ENCODE results near the gene PLAC1.

PLAC1 gene

DNA sequence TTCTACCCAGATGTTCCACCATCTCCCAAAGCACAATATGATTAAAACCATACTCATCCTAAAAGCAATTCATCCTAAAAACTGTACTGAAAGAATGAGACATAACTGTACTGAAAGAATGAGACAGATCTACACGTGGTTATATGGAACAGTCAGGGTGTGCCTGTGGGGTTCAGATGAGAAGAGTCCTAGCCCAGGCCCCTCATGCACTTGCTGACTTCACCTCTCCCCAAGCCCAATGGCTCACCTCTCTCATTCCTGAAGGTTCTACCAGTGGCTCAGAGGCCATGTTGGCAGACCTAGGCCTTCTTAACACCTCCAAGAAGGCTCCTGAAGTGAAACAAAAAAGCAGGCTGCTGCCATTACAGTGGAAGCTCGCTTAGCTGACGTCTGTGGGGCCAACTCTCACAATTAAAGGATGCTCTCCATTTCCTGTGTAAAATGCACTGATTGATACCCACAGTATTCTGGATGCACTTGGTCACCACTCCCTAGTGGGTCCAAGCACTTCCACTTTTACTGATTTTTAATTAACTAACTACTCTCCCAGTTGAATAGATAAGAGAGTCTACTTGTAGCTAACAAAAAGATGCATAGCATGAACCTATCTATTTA lies 3.8 kb downstream of the PLAC1 start:
- H3K9ac ChIP-seq (ENCODE audit: low read depth, low read length), result no peak overlapping the region
- peaks cover 7% of the 10 kb centered on the region; the same call in 1 of the 2 replicates for H3K4me1 ChIP-seq (ENCODE audit: insufficient read depth, low read length)
- H3K36me3 ChIP-seq (ENCODE audit: insufficient read depth, low read length), result no peaks in the 10 kb centered on the region
- H3K9me3 ChIP-seq (ENCODE audit: control insufficient read depth, insufficient read depth, low read length), result no peaks in the 10 kb centered on the region

- Histone ChIP-seq H3K4me1 (ENCODE audit: insufficient read depth, low read length) (peaks cover 7% of the 10 kb centered on the region; the same call in 1 of the 2 replicates), H3K9me3 (ENCODE audit: control insufficient read depth, insufficient read depth, low read length) (no peaks in the 10 kb centered on the region), H3K9ac (ENCODE audit: low read depth, low read length) (no peak overlapping the region), H3K36me3 (ENCODE audit: insufficient read depth, low read length) (no peaks in the 10 kb centered on the region)
These were observed 4.4 kb downstream of the PLAC1 start for GRCh38 chrX:134653835-134654234.

GRCh38 chrX:134650701-134651100 lies 7.6 kb downstream of the PLAC1 start:
- no peaks in the 10 kb centered on the region for H3K4me1 ChIP-seq (ENCODE audit: insufficient read depth, low read length)
- no peaks in the 10 kb centered on the region for H3K36me3 ChIP-seq (ENCODE audit: insufficient read depth, low read length)
- H3K9ac ChIP-seq (ENCODE audit: low read depth, low read length), result no peak overlapping the region
- H3K9me3 ChIP-seq (ENCODE audit: control insufficient read depth, insufficient read depth, low read length), result no peaks in the 10 kb centered on the region

GRCh38 chrX:134649770-134650169 lies 8.5 kb downstream of the PLAC1 start:
- Histone ChIP-seq H3K9ac (ENCODE audit: low read depth, low read length) (no peak overlapping the region), H3K36me3 (ENCODE audit: insufficient read depth, low read length) (no peaks in the 10 kb centered on the region), H3K9me3 (ENCODE audit: control insufficient read depth, insufficient read depth, low read length) (no peaks in the 10 kb centered on the region), H3K4me1 (ENCODE audit: insufficient read depth, low read length) (no peaks in the 10 kb centered on the region)

- Histone ChIP-seq H3K4me1 (ENCODE audit: insufficient read depth, low read length) (0 out of 2 replicates have a peak, but pooled peaks cover 3% of the 10 kb centered on the region), H3K36me3 (ENCODE audit: insufficient read depth, low read length) (no peaks in the 10 kb centered on the region), H3K9me3 (ENCODE audit: control insufficient read depth, insufficient read depth, low read length) (no peaks in the 10 kb centered on the region)
These were observed 10.8 kb downstream of the PLAC1 start for GRCh38 chrX:134647477-134647877.

DNA sequence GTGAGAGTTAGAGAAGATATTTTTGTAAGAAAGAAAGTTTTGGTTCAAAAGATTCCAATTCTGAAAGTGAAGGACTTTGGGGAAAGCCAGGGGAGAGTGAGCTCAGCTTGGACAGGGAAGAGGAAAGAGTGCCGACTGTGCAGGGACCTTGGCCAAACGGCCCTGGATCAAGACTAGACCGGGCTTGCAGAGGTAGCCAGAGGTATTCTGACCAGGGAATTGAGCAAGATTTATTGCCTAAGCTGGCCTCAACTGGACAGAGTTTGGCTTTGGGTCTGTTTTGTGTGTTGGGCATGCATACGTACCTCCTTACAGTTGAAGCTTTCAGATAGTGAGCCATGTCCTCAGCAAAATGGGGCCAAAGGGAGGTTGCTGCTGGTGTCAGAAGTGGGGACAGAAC lies 11.6 kb downstream of the PLAC1 start:
- no peak overlapping the region for H3K9ac ChIP-seq (ENCODE audit: low read depth, low read length)
- H3K9me3 ChIP-seq (ENCODE audit: control insufficient read depth, insufficient read depth, low read length), result no peaks in the 10 kb centered on the region
- no peaks in the 10 kb centered on the region for H3K36me3 ChIP-seq (ENCODE audit: insufficient read depth, low read length)
- 0 out of 2 replicates have a peak, but pooled peaks cover 7% of the 10 kb centered on the region for H3K4me1 ChIP-seq (ENCODE audit: insufficient read depth, low read length)

More at GRCh38 chrX:134647477-134647877, 10.8 kb downstream of the PLAC1 start:
- H3K9ac ChIP-seq (ENCODE audit: low read depth, low read length), result no peak overlapping the region

DNA sequence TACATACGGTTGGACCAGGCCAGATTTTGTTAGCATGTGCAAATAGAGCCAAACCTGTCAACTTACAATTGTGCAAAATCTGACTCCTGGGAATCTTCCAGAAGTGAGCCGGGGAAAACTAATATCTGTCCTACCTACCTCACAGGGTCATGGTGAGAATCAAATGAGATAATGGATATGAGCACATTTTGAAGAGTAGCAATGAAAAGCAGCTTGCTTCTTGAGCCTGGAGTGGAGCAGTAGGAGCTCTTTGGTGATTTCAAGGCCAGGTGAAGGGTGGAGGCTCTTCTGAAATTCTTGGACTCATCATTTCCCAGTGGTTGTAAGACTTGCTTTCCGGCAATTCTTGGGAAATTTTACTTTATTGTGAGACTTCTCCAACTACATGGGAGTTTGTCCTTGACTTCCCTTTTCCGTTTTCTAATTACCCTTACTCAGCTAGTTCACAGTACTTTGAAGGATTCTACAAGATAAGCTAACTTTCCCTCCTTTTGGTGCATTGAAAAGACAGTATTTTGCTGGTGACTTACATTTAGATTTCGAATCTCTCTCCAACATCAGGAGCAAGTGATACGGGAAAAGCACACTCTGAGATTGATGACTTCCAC lies 12.2 kb downstream of the PLAC1 start:
- Histone ChIP-seq H3K36me3 (ENCODE audit: insufficient read depth, low read length) (no peaks in the 10 kb centered on the region), H3K9ac (ENCODE audit: low read depth, low read length) (no peak overlapping the region), H3K9me3 (ENCODE audit: control insufficient read depth, insufficient read depth, low read length) (no peaks in the 10 kb centered on the region), H3K4me1 (ENCODE audit: insufficient read depth, low read length) (0 out of 2 replicates have a peak, but pooled peaks cover 7% of the 10 kb centered on the region)

DNA sequence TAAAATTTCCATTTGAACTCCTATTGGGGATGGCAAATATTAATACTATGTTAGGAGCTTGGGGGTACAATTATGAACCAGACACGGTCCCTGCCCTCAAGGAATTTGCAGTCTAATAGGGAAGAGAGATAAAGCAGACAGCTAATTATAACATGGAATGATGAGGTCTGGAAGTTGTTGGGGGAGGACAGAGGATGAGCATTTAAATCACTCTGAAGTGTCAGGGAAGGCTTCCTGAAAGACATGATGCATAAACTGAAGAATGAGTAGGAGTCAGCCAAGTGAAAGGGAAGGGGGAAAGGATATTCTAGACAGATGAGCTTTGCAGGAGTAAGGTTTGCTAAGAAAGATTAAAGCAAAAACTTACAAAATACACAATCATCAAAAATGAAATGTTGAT lies 15.9 kb downstream of the PLAC1 start:
- Histone ChIP-seq H3K4me1 (ENCODE audit: insufficient read depth, low read length) (0 out of 2 replicates have a peak, but pooled peaks cover 7% of the 10 kb centered on the region), H3K36me3 (ENCODE audit: insufficient read depth, low read length) (no peaks in the 10 kb centered on the region), H3K9me3 (ENCODE audit: control insufficient read depth, insufficient read depth, low read length) (no peaks in the 10 kb centered on the region), H3K9ac (ENCODE audit: low read depth, low read length) (no peak overlapping the region)

GRCh38 chrX:134641346-134641745 lies 16.9 kb downstream of the PLAC1 start:
- no peaks in the 10 kb centered on the region for H3K9me3 ChIP-seq (ENCODE audit: control insufficient read depth, insufficient read depth, low read length)
- 0 out of 2 replicates have a peak, but pooled peaks cover 7% of the 10 kb centered on the region for H3K4me1 ChIP-seq (ENCODE audit: insufficient read depth, low read length)
- H3K9ac ChIP-seq (ENCODE audit: low read depth, low read length), result no peak overlapping the region
- no peaks in the 10 kb centered on the region for H3K36me3 ChIP-seq (ENCODE audit: insufficient read depth, low read length)

GRCh38 chrX:134640914-134641313 lies 17.4 kb downstream of the PLAC1 start:
- H3K9ac ChIP-seq (ENCODE audit: low read depth, low read length), result no peak overlapping the region
- H3K4me1 ChIP-seq (ENCODE audit: insufficient read depth, low read length), result 0 out of 2 replicates have a peak, but pooled peaks cover 7% of the 10 kb centered on the region
- H3K9me3 ChIP-seq (ENCODE audit: control insufficient read depth, insufficient read depth, low read length), result no peaks in the 10 kb centered on the region
- H3K36me3 ChIP-seq (ENCODE audit: insufficient read depth, low read length), result no peaks in the 10 kb centered on the region

DNA sequence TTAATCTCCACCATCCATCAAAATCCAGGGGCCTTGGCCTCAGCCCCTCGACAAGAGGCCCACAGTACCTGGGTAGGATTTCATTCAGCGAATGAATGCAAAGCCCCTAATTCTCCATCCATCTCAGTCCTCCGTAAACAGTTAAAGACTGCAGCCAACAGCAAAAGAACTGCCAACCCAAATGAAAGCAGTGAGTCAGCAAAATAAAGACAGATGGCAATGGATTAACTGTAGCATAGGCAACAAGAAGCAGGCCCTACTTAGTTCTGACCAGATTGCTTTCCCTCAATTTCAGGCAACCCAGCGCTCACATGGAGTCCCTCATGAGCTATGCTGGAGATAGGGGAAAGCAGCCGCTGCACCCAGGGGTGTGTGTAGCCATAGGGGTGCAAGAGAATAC lies 21.4 kb downstream of the PLAC1 start:
- H3K9me3 ChIP-seq (ENCODE audit: control insufficient read depth, insufficient read depth, low read length), result no peaks in the 10 kb centered on the region
- H3K36me3 ChIP-seq (ENCODE audit: insufficient read depth, low read length), result no peaks in the 10 kb centered on the region
- H3K4me1 ChIP-seq (ENCODE audit: insufficient read depth, low read length), result no peaks in the 10 kb centered on the region
- H3K9ac ChIP-seq (ENCODE audit: low read depth, low read length), result no peak overlapping the region

DNA sequence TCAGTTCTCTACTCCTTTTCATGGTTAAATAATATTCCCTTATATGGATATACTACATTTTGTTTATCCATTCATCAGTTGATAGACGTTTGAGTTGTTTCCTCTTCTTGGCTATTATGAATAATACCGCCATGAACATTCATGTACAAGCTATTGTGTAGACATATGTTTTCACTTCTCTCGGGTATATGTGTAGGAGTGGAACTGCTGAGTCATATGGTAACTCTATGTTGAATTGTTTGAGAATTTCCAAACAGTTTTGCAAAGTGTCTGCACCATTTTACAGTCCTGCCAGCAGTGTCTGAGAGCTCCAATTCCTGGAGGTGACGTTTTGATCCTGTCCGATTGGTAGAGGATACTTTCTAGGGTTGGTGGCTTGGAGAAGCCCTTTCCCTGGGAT lies 23.6 kb downstream of the PLAC1 start:
- Histone ChIP-seq H3K9ac (ENCODE audit: low read depth, low read length) (no peak overlapping the region), H3K9me3 (ENCODE audit: control insufficient read depth, insufficient read depth, low read length) (no peaks in the 10 kb centered on the region), H3K4me1 (ENCODE audit: insufficient read depth, low read length) (no peaks in the 10 kb centered on the region), H3K36me3 (ENCODE audit: insufficient read depth, low read length) (no peaks in the 10 kb centered on the region)

- H3K9ac ChIP-seq (ENCODE audit: low read depth, low read length), result no peak overlapping the region
- no peaks in the 10 kb centered on the region for H3K4me1 ChIP-seq (ENCODE audit: insufficient read depth, low read length)
- H3K36me3 ChIP-seq (ENCODE audit: insufficient read depth, low read length), result no peaks in the 10 kb centered on the region
These were observed 24.4 kb downstream of the PLAC1 start for GRCh38 chrX:134633832-134634231.

GRCh38 chrX:134633394-134633793 lies 24.9 kb downstream of the PLAC1 start:
- H3K9me3 ChIP-seq (ENCODE audit: control insufficient read depth, insufficient read depth, low read length), result no peaks in the 10 kb centered on the region
- H3K9ac ChIP-seq (ENCODE audit: low read depth, low read length), result no peak overlapping the region
- no peaks in the 10 kb centered on the region for H3K4me1 ChIP-seq (ENCODE audit: insufficient read depth, low read length)
- no peaks in the 10 kb centered on the region for H3K36me3 ChIP-seq (ENCODE audit: insufficient read depth, low read length)

More at GRCh38 chrX:134633832-134634231, 24.4 kb downstream of the PLAC1 start:
- H3K9me3 ChIP-seq (ENCODE audit: control insufficient read depth, insufficient read depth, low read length), result no peaks in the 10 kb centered on the region

DNA sequence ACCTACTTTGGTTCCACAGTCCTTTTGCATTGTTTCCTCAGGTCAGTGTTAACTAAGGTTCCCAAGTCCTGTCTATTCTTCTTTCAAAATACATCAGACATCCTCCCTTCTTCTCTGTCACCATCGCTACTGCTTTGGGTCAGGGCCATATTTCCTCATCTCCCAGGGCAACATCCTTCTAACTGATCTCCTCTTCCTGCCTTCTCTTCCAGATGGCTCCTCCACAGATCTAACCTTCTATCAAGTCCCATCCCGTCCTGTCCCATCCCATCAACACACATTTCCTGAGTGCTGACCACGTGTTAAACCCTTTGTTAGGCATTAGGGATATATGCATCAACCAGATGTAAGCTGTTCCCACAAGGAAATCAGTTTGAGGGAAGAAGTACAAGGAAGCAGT lies 25.9 kb downstream of the PLAC1 start:
- no peak overlapping the region for H3K9ac ChIP-seq (ENCODE audit: low read depth, low read length)
- H3K36me3 ChIP-seq (ENCODE audit: insufficient read depth, low read length), result no peaks in the 10 kb centered on the region
- no peaks in the 10 kb centered on the region for H3K9me3 ChIP-seq (ENCODE audit: control insufficient read depth, insufficient read depth, low read length)
- H3K4me1 ChIP-seq (ENCODE audit: insufficient read depth, low read length), result no peaks in the 10 kb centered on the region

All from ES-I3 (cell line).